ENCODE results near the gene PLA1A.

The PLA1A gene

GRCh38 chr3:119582178-119582577 lies 15.5 kb upstream of the PLA1A start:
- Mint-ChIP-seq H3K27ac (no peak overlapping the region), H3K36me3 (ENCODE audit: low read depth) (no peaks in the 10 kb centered on the region), H3K27me3 (ENCODE audit: low read depth) (no peaks in the 10 kb centered on the region), H3K9me3 (no peaks in the 10 kb centered on the region), H3K4me1 (peaks cover 17% of the 10 kb centered on the region), H3K4me3 (no peak overlapping the region)
- TF ChIP-seq, protein P1, sequence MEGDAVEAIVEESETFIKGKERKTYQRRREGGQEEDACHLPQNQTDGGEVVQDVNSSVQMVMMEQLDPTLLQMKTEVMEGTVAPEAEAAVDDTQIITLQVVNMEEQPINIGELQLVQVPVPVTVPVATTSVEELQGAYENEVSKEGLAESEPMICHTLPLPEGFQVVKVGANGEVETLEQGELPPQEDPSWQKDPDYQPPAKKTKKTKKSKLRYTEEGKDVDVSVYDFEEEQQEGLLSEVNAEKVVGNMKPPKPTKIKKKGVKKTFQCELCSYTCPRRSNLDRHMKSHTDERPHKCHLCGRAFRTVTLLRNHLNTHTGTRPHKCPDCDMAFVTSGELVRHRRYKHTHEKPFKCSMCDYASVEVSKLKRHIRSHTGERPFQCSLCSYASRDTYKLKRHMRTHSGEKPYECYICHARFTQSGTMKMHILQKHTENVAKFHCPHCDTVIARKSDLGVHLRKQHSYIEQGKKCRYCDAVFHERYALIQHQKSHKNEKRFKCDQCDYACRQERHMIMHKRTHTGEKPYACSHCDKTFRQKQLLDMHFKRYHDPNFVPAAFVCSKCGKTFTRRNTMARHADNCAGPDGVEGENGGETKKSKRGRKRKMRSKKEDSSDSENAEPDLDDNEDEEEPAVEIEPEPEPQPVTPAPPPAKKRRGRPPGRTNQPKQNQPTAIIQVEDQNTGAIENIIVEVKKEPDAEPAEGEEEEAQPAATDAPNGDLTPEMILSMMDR (IDR thresholded peaks at IDR 0.05; ENCODE audit: unreplicated experiment in 3 of 3): no peak

DNA sequence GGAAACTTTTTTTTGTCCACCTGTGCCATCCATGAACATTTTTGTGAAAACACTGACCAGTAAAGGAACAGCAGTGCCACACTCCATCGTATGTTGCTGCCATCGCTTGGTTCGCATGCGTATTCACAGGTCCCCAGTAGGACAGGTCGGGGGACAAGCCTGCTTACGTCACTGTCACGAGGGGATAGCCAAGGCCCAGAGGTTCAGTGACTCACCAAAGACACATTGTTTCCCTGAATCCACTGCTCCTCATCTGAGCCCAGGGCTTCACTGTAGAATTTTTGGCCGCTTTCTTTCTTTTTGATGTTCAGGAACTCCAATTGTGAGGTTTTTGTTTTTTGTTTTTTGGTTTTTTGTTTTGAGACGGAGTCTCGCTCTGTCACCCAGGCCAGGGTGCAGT lies 12.5 kb upstream of the PLA1A start:
- no peaks in the 10 kb centered on the region for H3K27me3 Mint-ChIP-seq (ENCODE audit: low read depth)
- H3K27ac Mint-ChIP-seq: no peak overlapping the region
- H3K36me3 Mint-ChIP-seq (ENCODE audit: low read depth): no peaks in the 10 kb centered on the region

GRCh38 chr3:119585856-119586570 lies 11.7 kb upstream of the PLA1A start:
- peaks cover 4% of the 10 kb centered on the region for H3K9me3 Mint-ChIP-seq
- no peak overlapping the region for H3K4me3 Mint-ChIP-seq
- no peak overlapping the region for H3K27ac Mint-ChIP-seq
- no peaks in the 10 kb centered on the region for H3K36me3 Mint-ChIP-seq (ENCODE audit: low read depth)
- TF ChIP-seq, protein P1 (IDR thresholded peaks at IDR 0.05; ENCODE audit: unreplicated experiment in 3 of 3): no peak
- no peaks in the 10 kb centered on the region for H3K4me1 Mint-ChIP-seq
- no peaks in the 10 kb centered on the region for H3K27me3 Mint-ChIP-seq (ENCODE audit: low read depth)

More for the DNA sequence above, 12.5 kb upstream of the PLA1A start:
- H3K9me3 Mint-ChIP-seq: peaks cover 3% of the 10 kb centered on the region
- H3K4me3 Mint-ChIP-seq: no peak overlapping the region
- TF ChIP-seq, protein P1 (IDR thresholded peaks at IDR 0.05; ENCODE audit: unreplicated experiment in 3 of 3): no peak
- H3K4me1 Mint-ChIP-seq: peaks cover 5% of the 10 kb centered on the region

DNA sequence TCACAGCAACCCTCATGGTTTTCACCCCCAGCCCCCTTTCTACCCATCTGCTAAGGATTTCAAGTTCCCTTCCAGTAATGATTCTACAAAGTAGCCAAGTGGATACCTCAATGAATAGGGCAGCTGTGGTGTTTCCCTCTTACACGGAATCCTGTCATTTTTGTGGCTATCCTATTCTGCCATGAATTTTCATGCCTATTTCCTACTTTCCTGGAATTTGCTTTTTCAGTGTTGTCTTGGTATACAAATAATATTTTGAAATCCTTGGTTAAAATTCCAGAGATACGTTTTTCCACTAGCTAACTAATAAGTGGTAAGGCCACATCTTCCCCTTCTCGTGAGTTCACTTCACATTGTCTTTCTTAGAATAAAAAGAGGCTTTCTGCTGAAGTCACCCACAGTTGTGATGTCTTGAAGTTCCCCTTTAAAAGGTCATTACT lies 10.9 kb upstream of the PLA1A start:
- Mint-ChIP-seq H3K4me3 (no peak overlapping the region), H3K4me1 (no peaks in the 10 kb centered on the region), H3K27ac (no peak overlapping the region), H3K9me3 (peaks cover 4% of the 10 kb centered on the region), H3K27me3 (ENCODE audit: low read depth) (no peaks in the 10 kb centered on the region), H3K36me3 (ENCODE audit: low read depth) (no peaks in the 10 kb centered on the region)
- TF ChIP-seq, protein P1 (IDR thresholded peaks at IDR 0.05; ENCODE audit: unreplicated experiment in 3 of 3): no peak

GRCh38 chr3:119588112-119588511 lies 9.6 kb upstream of the PLA1A start:
- Mint-ChIP-seq H3K36me3 (ENCODE audit: low read depth) (no peaks in the 10 kb centered on the region), H3K27me3 (ENCODE audit: low read depth) (peaks cover 3% of the 10 kb centered on the region), H3K27ac (no peak overlapping the region), H3K4me3 (no peak overlapping the region), H3K4me1 (no peaks in the 10 kb centered on the region), H3K9me3 (peaks cover 4% of the 10 kb centered on the region)
- TF ChIP-seq, protein P1 (IDR thresholded peaks at IDR 0.05; ENCODE audit: unreplicated experiment in 3 of 3): no peak

All from nephron (organoid).